HepG2 (cell line): ENCODE measurements around the gene MTR.

Experiments used
- FOSL1 ChIP-seq: sonication (generic); formaldehyde crosslinking; IDR thresholded peaks from 2 replicates; pipeline ENCODE4 v1.9.0; 2021; ENCODE audit warnings: missing genetic modification reagents, borderline replicate concordance
- HIVEP1 ChIP-seq: sonication (generic); formaldehyde crosslinking; IDR thresholded peaks from 2 replicates; pipeline ENCODE4 v1.4.0; 2020; ENCODE audit warnings: mild to moderate bottlenecking, missing genetic modification reagents
- SAP130 ChIP-seq: IDR thresholded peaks from 2 replicates; pipeline ENCODE4 v1.6.1; 2016; ENCODE audit warnings: low read depth
- SMAD3 ChIP-seq: sonication (generic); formaldehyde crosslinking; IDR thresholded peaks from 2 replicates; pipeline ENCODE4 v1.4.0; 2020; ENCODE audit warnings: missing genetic modification reagents
- SNAI1 ChIP-seq: sonication (generic); formaldehyde crosslinking; IDR thresholded peaks from 2 replicates; pipeline ENCODE4 v1.5.0; 2020; ENCODE audit warnings: mild to moderate bottlenecking, missing genetic modification reagents, borderline replicate concordance
- SOX6 ChIP-seq, 2 experiments: fragments of 450-650 bp in 1 of 2; sonication (generic) in 1 of 2; formaldehyde crosslinking in 1 of 2; IDR thresholded peaks; 2 replicates each; pipeline versions ENCODE4 v1.4.0 to v1.6.1; 2017 to 2020; ENCODE audit warnings: antibody characterized with exemption in 1 of 2, mild to moderate bottlenecking in 1 of 2, missing genetic modification reagents in 1 of 2
- SP2 ChIP-seq: sonication (generic); formaldehyde crosslinking; IDR thresholded peaks from 2 replicates; pipeline ENCODE4 v1.5.1; 2020; ENCODE audit warnings: mild to moderate bottlenecking, missing genetic modification reagents
- ZBTB3 ChIP-seq: sonication (generic); formaldehyde crosslinking; IDR thresholded peaks from 2 replicates; pipeline ENCODE4 v1.4.0; 2020; ENCODE audit warnings: low read depth, mild to moderate bottlenecking, moderate library complexity, missing genetic modification reagents, borderline replicate concordance
- ZFYVE20 ChIP-seq: sonication (generic); formaldehyde crosslinking; IDR thresholded peaks from 2 replicates; pipeline ENCODE4 v1.8.0; 2023; ENCODE audit warnings: low read depth, mild to moderate bottlenecking, moderate library complexity, missing genetic modification reagents, borderline replicate concordance
- ZNF317 ChIP-seq: sonication (generic); formaldehyde crosslinking; IDR thresholded peaks from 2 replicates; pipeline ENCODE4 v1.5.0; 2020; ENCODE audit warnings: mild to moderate bottlenecking, missing genetic modification reagents
- ZNF547 ChIP-seq: sonication (generic); formaldehyde crosslinking; IDR thresholded peaks from 2 replicates; pipeline ENCODE4 v1.5.1; 2020; ENCODE audit warnings: mild to moderate bottlenecking, missing genetic modification reagents
- TF ChIP-seq, protein P1 (sequence below): sonication (generic); formaldehyde crosslinking; IDR thresholded peaks from 2 replicates; pipeline ENCODE4 v1.4.0; 2020; ENCODE audit warnings: missing genetic modification reagents

DNA sequence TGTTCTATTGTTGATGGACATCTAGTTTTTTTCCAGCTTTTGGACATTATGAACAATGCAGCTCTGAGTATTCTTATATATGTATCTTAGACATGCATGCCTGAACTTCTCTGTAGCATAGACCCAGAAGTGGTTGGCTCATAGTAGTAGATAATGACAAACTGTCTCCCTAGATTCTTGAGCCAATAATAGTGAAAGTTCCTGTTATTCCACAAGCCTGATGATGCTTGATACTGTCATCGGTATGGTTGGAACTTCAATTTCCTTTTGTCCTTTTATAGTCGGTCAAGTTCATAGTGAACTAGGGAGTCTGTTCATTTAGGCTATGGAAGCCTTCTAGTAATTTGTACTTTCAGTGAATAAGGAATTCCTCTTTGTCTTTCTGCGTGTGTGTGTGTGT, 56.8 kb downstream of the MTR start:
- TF ChIP-seq SOX6 (IDR thresholded peaks at IDR 0.05) (no peak), SOX6 (CRISPR knock-in tag; IDR thresholded peaks at IDR 0.05) (no peak), SMAD3 (no peak), SP2 (CRISPR knock-in tag) (no peak), ZBTB3 (no peak), SNAI1 (CRISPR knock-in tag) (no peak), HIVEP1 (CRISPR knock-in tag) (no peak), ZNF547 (CRISPR knock-in tag) (no peak), SAP130 (CRISPR knock-in tag) (no peak), ZNF317 (CRISPR knock-in tag) (no peak), ZFYVE20 (no peak), FOSL1 (CRISPR knock-in tag) (no peak)
- TF ChIP-seq, protein P1, sequence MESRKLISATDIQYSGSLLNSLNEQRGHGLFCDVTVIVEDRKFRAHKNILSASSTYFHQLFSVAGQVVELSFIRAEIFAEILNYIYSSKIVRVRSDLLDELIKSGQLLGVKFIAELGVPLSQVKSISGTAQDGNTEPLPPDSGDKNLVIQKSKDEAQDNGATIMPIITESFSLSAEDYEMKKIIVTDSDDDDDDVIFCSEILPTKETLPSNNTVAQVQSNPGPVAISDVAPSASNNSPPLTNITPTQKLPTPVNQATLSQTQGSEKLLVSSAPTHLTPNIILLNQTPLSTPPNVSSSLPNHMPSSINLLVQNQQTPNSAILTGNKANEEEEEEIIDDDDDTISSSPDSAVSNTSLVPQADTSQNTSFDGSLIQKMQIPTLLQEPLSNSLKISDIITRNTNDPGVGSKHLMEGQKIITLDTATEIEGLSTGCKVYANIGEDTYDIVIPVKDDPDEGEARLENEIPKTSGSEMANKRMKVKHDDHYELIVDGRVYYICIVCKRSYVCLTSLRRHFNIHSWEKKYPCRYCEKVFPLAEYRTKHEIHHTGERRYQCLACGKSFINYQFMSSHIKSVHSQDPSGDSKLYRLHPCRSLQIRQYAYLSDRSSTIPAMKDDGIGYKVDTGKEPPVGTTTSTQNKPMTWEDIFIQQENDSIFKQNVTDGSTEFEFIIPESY (CRISPR knock-in tag): no peak
